ENCODE data around the gene MOB2.

Gene MOB2

DNA sequence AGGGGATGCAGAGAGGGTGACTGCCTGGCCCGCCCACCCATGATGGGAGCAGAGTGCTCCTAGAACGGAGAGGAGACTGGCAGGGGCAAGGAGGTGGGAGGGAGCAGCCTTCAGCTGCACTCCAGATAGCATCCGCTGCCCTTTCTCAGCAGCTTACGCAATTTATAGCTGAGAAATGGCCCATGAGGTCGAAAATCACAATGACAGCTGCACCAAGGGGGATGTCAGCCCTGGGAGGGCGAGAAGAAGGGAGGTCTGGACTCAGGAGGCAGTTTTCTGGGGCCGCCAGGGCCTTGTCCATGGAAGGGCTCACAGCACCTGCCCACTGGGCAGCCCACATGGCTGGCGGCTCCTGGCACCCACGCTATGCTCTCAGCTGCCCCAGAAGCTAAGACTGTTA is 17.6 kb upstream of the MOB2 start:
- DNase-seq (ENCODE audit: low read depth in 2 of 2) = no peak

GRCh38 chr11:1503708-1504104 is 17.1 kb upstream of the MOB2 start:
- DNase-seq (ENCODE audit: low read depth in 2 of 2) = no peak

- no peak for DNase-seq (ENCODE audit: low read depth in 2 of 2)
Measured at GRCh38 chr11:1502954-1503707, 16.6 kb upstream of the MOB2 start.

DNA sequence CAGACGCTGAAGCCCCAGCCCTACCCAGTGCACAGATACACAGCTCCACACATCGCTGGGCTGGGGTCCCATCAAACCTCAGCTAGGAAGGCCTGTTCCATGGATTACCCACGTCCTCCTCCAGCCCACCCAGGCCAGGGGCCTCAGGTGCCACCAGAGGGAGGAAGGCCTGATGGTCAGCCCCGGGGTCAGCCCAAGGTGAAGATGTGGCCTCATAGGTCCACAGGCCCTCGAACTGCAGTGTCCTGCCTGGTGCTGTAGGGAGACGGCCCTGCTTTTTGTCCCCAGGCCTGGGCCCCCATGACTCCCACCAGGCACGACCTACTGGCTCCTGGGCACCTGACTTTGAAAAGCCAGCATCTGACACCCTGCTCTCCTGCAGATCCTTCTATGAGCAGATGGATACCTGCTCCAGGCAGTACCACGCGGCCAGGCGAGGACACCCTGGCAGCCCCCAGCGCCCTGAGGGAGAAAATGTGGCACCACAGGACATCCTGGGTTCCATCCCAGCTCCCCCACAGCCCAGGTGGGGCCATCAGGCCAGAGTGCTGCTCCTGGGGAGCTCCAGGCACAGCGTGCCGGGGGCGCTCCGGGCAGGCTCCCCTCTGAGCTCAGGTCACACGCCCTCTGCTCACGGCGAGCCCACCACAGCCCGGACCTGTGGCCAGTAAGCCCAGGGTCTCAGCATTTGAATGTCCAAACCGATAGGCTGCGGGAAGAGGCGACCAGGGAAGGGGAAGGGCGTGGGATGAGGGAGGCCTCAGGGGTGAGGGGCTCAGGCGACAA is 15.8 kb upstream of the MOB2 start:
- DNase-seq (ENCODE audit: low read depth in 2 of 2) = no peak

- no peak for DNase-seq (ENCODE audit: low read depth in 2 of 2)
Measured at GRCh38 chr11:1501421-1502167, 15.0 kb upstream of the MOB2 start.

- DNase-seq (ENCODE audit: low read depth in 2 of 2) = no peak
Measured at GRCh38 chr11:1500466-1501420, 14.2 kb upstream of the MOB2 start.

DNA sequence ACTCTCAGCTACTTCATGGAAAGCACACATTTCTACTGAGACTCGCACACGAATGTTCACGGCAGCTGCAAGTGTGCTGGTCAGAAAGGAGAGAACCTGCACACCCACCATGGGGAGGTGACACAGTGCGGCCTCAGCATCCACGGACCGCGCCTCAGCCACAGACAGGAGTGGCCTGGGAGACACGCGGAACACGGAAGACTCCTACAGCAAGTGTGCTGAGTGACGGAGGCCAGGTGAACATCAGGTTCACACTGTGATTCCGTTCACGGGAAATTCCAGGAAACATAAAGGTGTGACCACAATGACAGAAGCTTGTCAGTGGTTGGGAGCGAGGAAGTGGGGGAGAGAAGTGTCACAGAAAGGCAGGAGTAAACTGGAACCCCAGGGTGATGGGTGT is 13.3 kb upstream of the MOB2 start:
- DNase-seq (ENCODE audit: low read depth in 2 of 2) = no peak

DNA sequence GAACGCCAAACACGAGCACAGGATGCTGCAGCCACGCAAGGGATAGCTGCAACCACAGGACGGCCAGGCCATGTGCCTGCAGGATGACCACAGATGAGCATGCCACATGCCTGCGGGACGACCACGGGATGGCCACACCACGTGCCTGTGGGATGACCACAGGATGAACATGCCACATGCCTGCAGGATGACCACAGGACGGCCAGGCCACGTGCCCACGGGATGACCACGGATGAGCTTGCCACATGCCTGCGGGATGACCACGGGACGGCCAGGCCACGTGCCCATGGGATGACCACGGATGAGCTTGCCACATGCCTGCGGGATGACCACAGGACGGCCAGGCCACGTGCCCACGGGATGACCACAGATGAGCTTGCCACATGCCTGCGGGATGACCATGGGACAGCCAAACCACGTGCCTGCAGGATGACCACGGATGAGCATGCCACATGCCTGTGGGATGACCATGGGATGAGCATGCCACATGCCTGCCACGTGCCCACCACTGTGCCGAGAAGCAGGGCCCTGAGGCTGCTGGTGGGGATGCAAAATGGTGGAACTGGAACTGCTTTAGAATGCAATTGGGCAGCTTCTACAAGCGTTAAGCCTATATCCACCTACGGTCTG is 12.8 kb upstream of the MOB2 start:
- DNase-seq (ENCODE audit: low read depth in 2 of 2) = no peak

- no peak for DNase-seq (ENCODE audit: low read depth in 2 of 2)
Measured at GRCh38 chr11:1498262-1498661, 11.7 kb upstream of the MOB2 start.

DNA sequence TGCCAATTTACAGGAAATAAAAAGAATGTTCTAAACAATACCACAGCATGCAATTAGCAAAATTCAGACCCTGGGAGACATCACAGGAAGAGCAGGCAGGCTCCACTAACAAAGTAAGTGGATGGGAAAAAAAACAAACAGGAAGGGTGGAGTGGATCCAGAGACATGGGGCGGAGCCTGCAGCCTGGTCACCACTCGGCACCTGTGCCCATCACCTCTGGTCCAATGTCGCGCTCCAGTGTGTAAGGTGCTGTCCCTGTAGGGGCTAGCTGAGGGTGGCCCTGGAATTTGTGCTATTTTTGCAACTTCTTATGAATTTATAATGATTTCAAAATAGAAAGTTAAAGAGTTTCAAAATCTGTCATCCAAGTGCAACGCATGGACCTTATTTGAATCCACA is 11.0 kb upstream of the MOB2 start:
- DNase-seq (ENCODE audit: low read depth in 2 of 2) = no peak

- DNase-seq (ENCODE audit: low read depth in 2 of 2) = no peak
Measured at GRCh38 chr11:1496761-1497095, 10.1 kb upstream of the MOB2 start.

DNA sequence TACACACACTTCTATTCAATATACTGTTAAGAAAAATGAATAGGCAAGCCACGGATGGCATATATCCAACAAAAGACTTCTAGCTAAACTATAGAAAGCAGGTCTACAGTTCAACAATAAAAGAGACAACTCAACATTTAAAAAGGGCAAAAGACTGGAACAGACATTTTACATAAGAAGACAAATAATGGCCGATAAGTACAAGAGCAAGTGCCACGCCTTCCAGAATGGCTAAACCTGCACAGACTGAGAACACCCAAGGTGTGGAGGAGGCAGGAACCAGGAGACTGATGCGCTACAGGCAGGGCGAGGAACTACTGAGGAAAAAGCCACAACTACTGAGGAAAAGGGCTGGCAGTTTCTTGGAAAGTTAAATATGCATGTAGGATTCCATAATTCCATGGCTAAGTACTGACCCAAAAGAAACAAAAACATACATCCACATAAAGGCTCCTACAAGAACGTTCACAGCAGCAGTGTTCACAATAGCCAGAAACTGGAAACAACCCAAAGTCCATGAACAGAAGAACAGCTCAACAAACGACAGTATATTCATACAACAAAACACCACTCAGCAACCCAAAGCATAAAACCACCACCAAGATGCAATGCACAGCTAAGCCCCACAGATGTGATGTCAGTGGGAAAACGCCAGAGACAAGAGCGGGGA is 9.6 kb upstream of the MOB2 start:
- DNase-seq (ENCODE audit: low read depth in 2 of 2) = no peak

GRCh38 chr11:1494650-1495049 is 8.1 kb upstream of the MOB2 start:
- no peak for DNase-seq (ENCODE audit: low read depth in 2 of 2)

- no peak for DNase-seq (ENCODE audit: low read depth in 2 of 2)
Measured at GRCh38 chr11:1493650-1494244, 7.2 kb upstream of the MOB2 start.

DNA sequence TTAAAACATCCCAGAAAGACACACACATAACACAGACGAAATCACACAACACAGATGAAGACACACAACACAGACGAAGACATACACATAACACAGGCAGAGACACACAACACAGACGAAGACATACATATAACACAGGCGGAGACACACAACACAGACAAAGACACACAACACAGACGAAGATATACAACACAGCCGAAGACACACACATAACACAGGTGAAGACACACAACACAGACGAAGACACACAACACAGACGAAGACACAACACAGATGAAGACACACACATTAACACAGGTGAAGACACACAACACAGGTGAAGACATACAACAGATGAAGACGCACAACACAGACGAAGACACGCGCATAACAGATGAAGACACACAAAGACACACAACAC is 4.8 kb upstream of the MOB2 start:
- no peak for DNase-seq (ENCODE audit: low read depth in 2 of 2)

- DNase-seq (ENCODE audit: low read depth in 2 of 2) = no peak
Measured at GRCh38 chr11:1490651-1491050, 4.1 kb upstream of the MOB2 start.

- no peak for DNase-seq (ENCODE audit: low read depth in 2 of 2)
Measured at GRCh38 chr11:1488575-1489180, 2.1 kb upstream of the MOB2 start.

DNA sequence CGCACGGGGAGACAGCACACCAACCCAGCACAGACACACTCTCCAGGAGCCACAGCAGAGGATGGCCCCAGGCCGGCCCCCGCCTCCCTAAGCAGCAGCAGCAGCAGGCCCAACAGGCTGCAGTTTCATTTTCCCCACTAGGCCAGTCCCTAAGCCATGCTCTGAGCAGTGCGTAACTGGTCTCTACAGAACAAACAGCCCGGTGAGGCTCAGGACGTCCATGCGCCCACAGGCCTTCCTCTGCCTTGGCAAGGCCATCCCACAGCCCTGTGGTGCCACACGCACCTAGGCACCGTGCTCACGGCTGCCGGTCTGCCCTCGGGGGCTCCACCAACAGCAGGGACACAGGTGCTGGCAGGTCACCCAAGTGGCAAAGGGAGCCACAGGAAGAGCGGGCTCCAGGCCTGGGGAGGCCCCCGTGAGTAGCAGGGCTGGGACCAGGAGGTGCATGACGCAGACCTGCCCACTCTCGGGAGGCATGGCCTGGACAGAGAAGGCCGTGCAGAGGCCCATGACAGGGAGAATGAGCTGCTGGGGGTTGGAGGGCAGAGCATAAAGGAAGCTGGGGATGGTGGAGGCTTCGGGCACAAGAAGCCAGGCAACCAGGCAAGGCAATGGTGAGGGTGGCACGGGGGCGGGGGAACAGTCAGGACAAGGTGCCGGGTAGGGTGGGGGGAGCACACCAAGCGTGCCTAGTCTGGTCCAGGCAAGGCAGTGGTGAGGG is 1.4 kb upstream of the MOB2 start:
- no peak for DNase-seq (ENCODE audit: low read depth in 2 of 2)
